RWPE2 (cell line): ENCODE measurements around the gene ANKIB1.
"Not testable (repeated sequence)": the region's sequence is repeated elsewhere in the genome, so short reads cannot be mapped to it uniquely, and the experiment has no call there.

Experiments used
- ATAC-seq: fragments of 200-7000 bp; cut with Tn5 transposase; 3 replicates; pipeline ENCODE4 v1.9.1; 2021; ENCODE audit warnings: low read depth
- DNase-seq: peaks from one replicate; pipeline ENCODE4 v3.0.0-alpha.2; 2020; ENCODE audit warnings: low spot score
- H3K27ac ChIP-seq: fragments of 450-650 bp; 2 replicates; pipeline ENCODE4 v1.5.1; 2017; ENCODE audit warnings: mild to moderate bottlenecking; ENCODE audit not compliant: poor library complexity, severe bottlenecking
- H3K27me3 ChIP-seq: fragments of 250-450 bp; sonication (Bioruptor Pico); 2 replicates; pipeline ENCODE4 v1.5.1; 2021; ENCODE audit warnings: mild to moderate bottlenecking, moderate library complexity; ENCODE audit not compliant: insufficient read depth, poor library complexity, severe bottlenecking
- H3K36me3 ChIP-seq: fragments of 250-450 bp; sonication (Bioruptor Pico); 2 replicates; pipeline ENCODE4 v1.5.1; 2020; ENCODE audit warnings: low read depth, mild to moderate bottlenecking, moderate library complexity
- H3K4me1 ChIP-seq: fragments of 250-450 bp; sonication (Bioruptor Pico); 2 replicates; pipeline ENCODE4 v1.5.1; 2021; ENCODE audit warnings: mild to moderate bottlenecking, moderate library complexity; ENCODE audit not compliant: insufficient read depth, poor library complexity, severe bottlenecking
- H3K4me3 ChIP-seq: fragments of 250-450 bp; sonication (Bioruptor Pico); 2 replicates; pipeline ENCODE4 v1.5.1; 2021; ENCODE audit warnings: mild to moderate bottlenecking, moderate library complexity; ENCODE audit not compliant: severe bottlenecking
- H3K9me3 ChIP-seq: fragments of 250-450 bp; sonication (Bioruptor Pico); 2 replicates; pipeline ENCODE4 v1.5.1; 2021; ENCODE audit warnings: mild to moderate bottlenecking, moderate library complexity; ENCODE audit not compliant: severe bottlenecking
- TF ChIP-seq, protein P1 (sequence below): fragments of 450-650 bp; IDR thresholded peaks from one replicate; pipeline ENCODE4 v1.5.1; 2017; ENCODE audit warnings: mild to moderate bottlenecking, moderate library complexity; ENCODE audit not compliant: poor library complexity, severe bottlenecking

ANKIB1 gene

DNA sequence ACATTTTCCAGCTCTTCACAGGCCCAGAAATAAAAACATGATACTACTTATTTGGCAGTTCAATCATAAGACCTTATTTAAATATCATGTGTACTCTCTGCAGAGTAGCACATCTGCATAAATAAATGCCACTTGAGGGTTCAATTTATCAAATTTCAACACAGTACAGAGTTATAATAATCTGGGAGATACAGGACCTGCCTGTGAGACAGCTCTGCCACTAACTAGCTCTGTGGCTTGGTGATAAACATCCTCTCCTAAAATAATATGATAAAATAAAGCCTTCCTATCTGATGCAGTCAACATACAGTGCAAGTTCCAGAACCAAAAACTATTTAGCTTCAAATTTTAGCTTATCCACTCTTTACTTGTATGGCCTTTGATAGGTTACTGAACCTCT lies 110.6 kb downstream of the ANKIB1 start:
- TF ChIP-seq, protein P1, sequence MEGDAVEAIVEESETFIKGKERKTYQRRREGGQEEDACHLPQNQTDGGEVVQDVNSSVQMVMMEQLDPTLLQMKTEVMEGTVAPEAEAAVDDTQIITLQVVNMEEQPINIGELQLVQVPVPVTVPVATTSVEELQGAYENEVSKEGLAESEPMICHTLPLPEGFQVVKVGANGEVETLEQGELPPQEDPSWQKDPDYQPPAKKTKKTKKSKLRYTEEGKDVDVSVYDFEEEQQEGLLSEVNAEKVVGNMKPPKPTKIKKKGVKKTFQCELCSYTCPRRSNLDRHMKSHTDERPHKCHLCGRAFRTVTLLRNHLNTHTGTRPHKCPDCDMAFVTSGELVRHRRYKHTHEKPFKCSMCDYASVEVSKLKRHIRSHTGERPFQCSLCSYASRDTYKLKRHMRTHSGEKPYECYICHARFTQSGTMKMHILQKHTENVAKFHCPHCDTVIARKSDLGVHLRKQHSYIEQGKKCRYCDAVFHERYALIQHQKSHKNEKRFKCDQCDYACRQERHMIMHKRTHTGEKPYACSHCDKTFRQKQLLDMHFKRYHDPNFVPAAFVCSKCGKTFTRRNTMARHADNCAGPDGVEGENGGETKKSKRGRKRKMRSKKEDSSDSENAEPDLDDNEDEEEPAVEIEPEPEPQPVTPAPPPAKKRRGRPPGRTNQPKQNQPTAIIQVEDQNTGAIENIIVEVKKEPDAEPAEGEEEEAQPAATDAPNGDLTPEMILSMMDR: no peak

DNA sequence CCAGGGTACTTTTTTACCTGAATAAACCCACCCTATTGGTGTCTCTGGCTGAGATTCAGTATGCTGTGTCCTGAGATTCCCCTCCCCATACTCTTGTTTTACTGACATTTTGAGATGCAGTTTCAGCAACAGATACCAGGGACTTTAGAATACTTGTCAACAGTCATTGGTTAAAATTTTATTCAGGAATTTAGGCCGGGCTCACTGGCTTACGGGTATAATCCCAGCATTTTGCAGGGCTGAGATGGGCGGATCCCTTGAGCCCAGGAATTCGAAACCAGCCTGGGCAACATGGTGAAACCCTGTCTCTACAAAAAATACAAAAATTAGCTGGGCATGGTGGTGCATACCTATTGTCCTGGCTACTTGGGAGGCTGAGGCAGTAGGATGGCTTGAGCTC lies 111.5 kb downstream of the ANKIB1 start:
- peaks cover 48% of the 10 kb centered on the region for H3K36me3 ChIP-seq
- ATAC-seq (no peak), DNase-seq (no peak)
- TF ChIP-seq, protein P1: no peak
- H3K4me3 ChIP-seq: no peak overlapping the region
- no peaks in the 10 kb centered on the region for H3K4me1 ChIP-seq
- H3K27ac ChIP-seq: no peak overlapping the region
- no peaks in the 10 kb centered on the region for H3K9me3 ChIP-seq
- no peaks in the 10 kb centered on the region for H3K27me3 ChIP-seq

More for the DNA sequence above, 110.6 kb downstream of the ANKIB1 start:
- no peaks in the 10 kb centered on the region for H3K9me3 ChIP-seq
- no peak for DNase-seq
- no peak overlapping the region for H3K27ac ChIP-seq
- no peak for ATAC-seq
- H3K27me3 ChIP-seq: no peaks in the 10 kb centered on the region
- H3K36me3 ChIP-seq: peaks cover 45% of the 10 kb centered on the region
- H3K4me1 ChIP-seq: no peaks in the 10 kb centered on the region
- H3K4me3 ChIP-seq: no peak overlapping the region

DNA sequence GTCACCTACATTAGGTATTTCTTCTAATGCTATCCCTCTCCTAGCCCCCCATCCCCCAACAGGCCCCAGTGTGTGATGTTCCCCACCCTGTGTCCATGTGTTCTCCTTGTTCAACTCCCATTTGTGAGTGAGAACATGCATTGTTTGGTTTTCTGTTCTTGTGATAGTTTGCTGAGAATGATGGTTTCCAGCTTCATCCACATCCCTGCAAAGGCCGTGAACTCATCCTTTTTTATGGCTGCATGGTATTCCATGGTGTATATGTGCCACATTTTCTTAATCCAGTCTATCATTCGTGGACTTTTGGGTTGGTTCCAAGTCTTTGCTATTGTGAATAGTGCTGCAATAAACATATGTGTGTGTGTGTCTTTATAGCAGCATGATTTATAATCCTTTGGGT lies 113.4 kb downstream of the ANKIB1 start:
- DNase-seq, H3K27ac ChIP-seq, H3K4me3 ChIP-seq, H3K27me3 ChIP-seq, H3K4me1 ChIP-seq, ATAC-seq, H3K9me3 ChIP-seq: not testable (repeated sequence)
- H3K36me3 ChIP-seq: peaks cover 34% of the 10 kb centered on the region

DNA sequence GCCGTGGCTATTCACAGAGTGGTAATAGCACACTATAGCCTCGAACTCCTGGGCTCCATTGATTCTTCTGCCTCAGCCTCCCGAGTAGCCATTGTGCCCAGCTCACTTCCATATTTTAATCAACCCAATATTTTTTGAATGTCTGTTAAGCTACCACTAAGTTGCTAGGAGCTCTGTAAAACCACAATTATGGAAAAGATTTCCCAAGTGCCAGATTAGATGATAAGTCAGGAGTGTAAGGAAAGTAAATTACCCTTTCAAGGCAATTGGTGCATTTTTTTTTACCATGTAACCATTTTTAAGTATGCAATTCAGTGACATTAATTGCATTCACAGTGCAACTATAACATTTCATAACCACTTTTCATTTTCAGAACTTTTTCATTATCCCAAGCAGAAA lies 114.0 kb downstream of the ANKIB1 start:
- Histone ChIP-seq H3K27ac (no peak overlapping the region), H3K4me1 (no peaks in the 10 kb centered on the region), H3K4me3 (no peak overlapping the region), H3K27me3 (no peaks in the 10 kb centered on the region), H3K9me3 (no peaks in the 10 kb centered on the region), H3K36me3 (peaks cover 30% of the 10 kb centered on the region)
- TF ChIP-seq, protein P1: no peak
- ATAC-seq (no peak), DNase-seq (no peak)

DNA sequence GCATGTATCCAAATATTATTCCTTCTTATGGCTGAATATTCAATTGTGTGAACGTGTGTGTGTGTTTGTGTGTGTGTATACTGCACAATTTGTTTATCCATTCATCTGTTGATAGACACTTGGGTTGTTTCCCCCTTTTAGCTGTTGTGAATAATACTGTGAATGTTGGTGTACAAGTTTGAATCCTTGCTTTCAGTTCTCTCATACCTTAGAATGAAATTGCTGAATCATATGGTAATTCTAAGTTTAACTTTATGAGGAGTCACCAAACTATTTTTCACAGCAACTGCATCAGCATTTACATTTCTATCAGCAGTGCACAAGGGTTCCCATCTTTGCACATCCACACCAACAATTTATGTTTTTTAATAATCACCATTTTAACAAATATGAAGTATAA lies 114.6 kb downstream of the ANKIB1 start:
- TF ChIP-seq, protein P1: no peak
- no peaks in the 10 kb centered on the region for H3K4me1 ChIP-seq
- no peak overlapping the region for H3K27ac ChIP-seq
- no peaks in the 10 kb centered on the region for H3K27me3 ChIP-seq
- no peak for ATAC-seq
- no peak overlapping the region for H3K4me3 ChIP-seq
- H3K36me3 ChIP-seq: peaks cover 28% of the 10 kb centered on the region
- no peak for DNase-seq
- no peaks in the 10 kb centered on the region for H3K9me3 ChIP-seq
